ENCODE measurements around the gene SLC25A6.

The SLC25A6 gene

GRCh38 chrX:1416965-1417760, 25.2 kb upstream of the SLC25A6 start:
- Histone ChIP-seq H3K4me3 (IDR thresholded peaks at IDR 0.05; ENCODE audit: insufficient read depth, low read depth, low read length) (no peak overlapping the region), H3K79me2 (ENCODE audit: insufficient read depth, low read depth) (no peaks in the 10 kb centered on the region), H3K27ac (no peak overlapping the region), H3K9ac (no peak overlapping the region), H3K4me1 (ENCODE audit: low read depth, poor library complexity, severe bottlenecking) (no peaks in the 10 kb centered on the region), H3K36me3 (ENCODE audit: insufficient read depth) (no peaks in the 10 kb centered on the region), H3K27me3 (ENCODE audit: insufficient read depth, low read depth) (no peaks in the 10 kb centered on the region), H2AFZ (ENCODE audit: low read depth) (no peak overlapping the region), H3K4me2 (no peak overlapping the region), H4K20me1 (ENCODE audit: insufficient read depth) (no peaks in the 10 kb centered on the region)
- no peak for TF ChIP-seq CTCF (conservative IDR thresholded peaks at IDR 0.05; ENCODE audit: low read depth, low read length)

GRCh38 chrX:1416327-1416784, 24.4 kb upstream of the SLC25A6 start:
- no peak for TF ChIP-seq CTCF (conservative IDR thresholded peaks at IDR 0.05; ENCODE audit: low read depth, low read length)
- H3K4me2 ChIP-seq = no peak overlapping the region
- H3K4me3 ChIP-seq (IDR thresholded peaks at IDR 0.05; ENCODE audit: insufficient read depth, low read depth, low read length) = no peak overlapping the region
- H3K36me3 ChIP-seq (ENCODE audit: insufficient read depth) = no peaks in the 10 kb centered on the region
- no peak overlapping the region for H3K27ac ChIP-seq
- no peaks in the 10 kb centered on the region for H3K27me3 ChIP-seq (ENCODE audit: insufficient read depth, low read depth)
- H2AFZ ChIP-seq (ENCODE audit: low read depth) = no peak overlapping the region
- H3K4me1 ChIP-seq (ENCODE audit: low read depth, poor library complexity, severe bottlenecking) = no peaks in the 10 kb centered on the region
- H4K20me1 ChIP-seq (ENCODE audit: insufficient read depth) = no peaks in the 10 kb centered on the region
- H3K79me2 ChIP-seq (ENCODE audit: insufficient read depth, low read depth) = no peaks in the 10 kb centered on the region
- H3K9ac ChIP-seq = no peak overlapping the region

GRCh38 chrX:1412551-1413161, 20.7 kb upstream of the SLC25A6 start:
- Histone ChIP-seq H3K9ac (no peak overlapping the region), H2AFZ (ENCODE audit: low read depth) (no peak overlapping the region), H3K4me2 (no peak overlapping the region), H3K79me2 (ENCODE audit: insufficient read depth, low read depth) (no peaks in the 10 kb centered on the region), H3K36me3 (ENCODE audit: insufficient read depth) (no peaks in the 10 kb centered on the region), H4K20me1 (ENCODE audit: insufficient read depth) (no peaks in the 10 kb centered on the region), H3K4me1 (ENCODE audit: low read depth, poor library complexity, severe bottlenecking) (no peaks in the 10 kb centered on the region), H3K27me3 (ENCODE audit: insufficient read depth, low read depth) (no peaks in the 10 kb centered on the region), H3K27ac (no peak overlapping the region), H3K4me3 (IDR thresholded peaks at IDR 0.05; ENCODE audit: insufficient read depth, low read depth, low read length) (no peak overlapping the region)
- TF ChIP-seq CTCF (conservative IDR thresholded peaks at IDR 0.05; ENCODE audit: low read depth, low read length) = no peak

- H3K9ac ChIP-seq = no peak overlapping the region
- no peaks in the 10 kb centered on the region for H4K20me1 ChIP-seq (ENCODE audit: insufficient read depth)
- H2AFZ ChIP-seq (ENCODE audit: low read depth) = no peak overlapping the region
- H3K27me3 ChIP-seq (ENCODE audit: insufficient read depth, low read depth) = no peaks in the 10 kb centered on the region
- no peak overlapping the region for H3K4me3 ChIP-seq (IDR thresholded peaks at IDR 0.05; ENCODE audit: insufficient read depth, low read depth, low read length)
- H3K79me2 ChIP-seq (ENCODE audit: insufficient read depth, low read depth) = no peaks in the 10 kb centered on the region
- H3K27ac ChIP-seq = no peak overlapping the region
- H3K4me2 ChIP-seq = no peak overlapping the region
- no peak for TF ChIP-seq CTCF (conservative IDR thresholded peaks at IDR 0.05; ENCODE audit: low read depth, low read length)
- no peaks in the 10 kb centered on the region for H3K4me1 ChIP-seq (ENCODE audit: low read depth, poor library complexity, severe bottlenecking)
- no peaks in the 10 kb centered on the region for H3K36me3 ChIP-seq (ENCODE audit: insufficient read depth)
Observed at GRCh38 chrX:1411326-1411725, 19.4 kb upstream of the SLC25A6 start.
